Keratinocyte (primary cell): ENCODE measurements around the gene POLR2L. TPM values are rescaled to one million over a fixed set of nuclear protein-coding genes. Genes with fewer than 3 reads are reported as not detected.

Source experiments
- DNase-seq: peaks from one replicate; pipeline ENCODE4 v3.0.0-alpha.2; 2011; ENCODE audit warnings: low read depth, missing footprints, low spot score
- FAIRE-seq: peaks from 2 replicates; lab custom pipeline; 2011; peaks lifted over from hg19 to GRCh38; lab: Jason Lieb, UNC
- H2AFZ ChIP-seq: 2 replicates; pipeline ENCODE4 v1.6.0; 2012; ENCODE audit warnings: low read length, control low read depth, inconsistent platforms; ENCODE audit not compliant: control insufficient read depth
- H3K27ac ChIP-seq: 2 replicates; pipeline ENCODE4 v1.5.1; 2011; ENCODE audit warnings: low read length; ENCODE audit not compliant: control insufficient read depth, insufficient read depth
- H3K27me3 ChIP-seq: 3 replicates; pipeline ENCODE4 v1.6.0; 2011; ENCODE audit warnings: low read length; ENCODE audit not compliant: control insufficient read depth, insufficient read depth; ENCODE audit errors: extremely low read depth
- H3K36me3 ChIP-seq, 2 experiments: 2 replicates in 1 of 2; 3 replicates in 1 of 2; pipeline ENCODE4 v1.5.1; 2011; ENCODE audit warnings: low read length in 2 of 2, mild to moderate bottlenecking in 1 of 2; ENCODE audit not compliant: control insufficient read depth in 2 of 2, insufficient read depth in 2 of 2; ENCODE audit errors: extremely low read depth in 1 of 2
- H3K4me1 ChIP-seq: 3 replicates; pipeline ENCODE4 v1.5.1; 2011; ENCODE audit warnings: low read length; ENCODE audit not compliant: control insufficient read depth, insufficient read depth; ENCODE audit errors: extremely low read depth
- H3K4me2 ChIP-seq: 3 replicates; pipeline ENCODE4 v1.6.0; 2011; ENCODE audit warnings: low read depth, low read length; ENCODE audit not compliant: control insufficient read depth, insufficient read depth; ENCODE audit errors: extremely low read depth
- H3K4me3 ChIP-seq, 3 experiments: fragments of 200-600 bp in 1 of 3; sonication (generic) in 1 of 3; 2 replicates in 2 of 3; 3 replicates in 1 of 3; pipeline ENCODE4 v1.5.1; 2011 to 2016; ENCODE audit warnings: low read length in 3 of 3, mild to moderate bottlenecking in 3 of 3, control low read depth in 2 of 3, inconsistent platforms in 1 of 3, low read depth in 1 of 3, mixed read lengths in 1 of 3, mixed run types in 1 of 3, moderate library complexity in 1 of 3; ENCODE audit not compliant: control insufficient read depth in 2 of 3, insufficient read depth in 2 of 3; ENCODE audit errors: extremely low read depth in 1 of 3
- H3K79me2 ChIP-seq: 2 replicates; pipeline ENCODE4 v1.6.0; 2012; ENCODE audit warnings: low read length; ENCODE audit not compliant: control insufficient read depth, insufficient read depth
- H3K9ac ChIP-seq: 3 replicates; pipeline ENCODE4 v1.6.0; 2011; ENCODE audit warnings: low read length; ENCODE audit not compliant: control insufficient read depth, insufficient read depth; ENCODE audit errors: extremely low read depth
- H3K9me1 ChIP-seq: 3 replicates; pipeline ENCODE4 v1.6.0; 2011; ENCODE audit warnings: low read length; ENCODE audit not compliant: control insufficient read depth, insufficient read depth; ENCODE audit errors: extremely low read depth
- H3K9me3 ChIP-seq: 2 replicates; pipeline ENCODE4 v1.5.1; 2012; ENCODE audit warnings: low read depth, low read length; ENCODE audit not compliant: control insufficient read depth
- H4K20me1 ChIP-seq: 3 replicates; pipeline ENCODE4 v1.6.0; 2011; ENCODE audit warnings: low read length; ENCODE audit not compliant: control insufficient read depth, insufficient read depth; ENCODE audit errors: extremely low read depth
- EZH2 ChIP-seq: IDR thresholded peaks from one replicate; pipeline ENCODE4 v1.6.1; 2012; ENCODE audit warnings: inconsistent platforms, mild to moderate bottlenecking, low read length, moderate library complexity
- dilution Hi-C: fragments of 300-500 bp; cut with MboI; formaldehyde crosslinking; loops from one replicate; pipeline ENCODE4 v1.7.0; 2020; ENCODE audit warnings: low sequenced_read_pairs; ENCODE audit not compliant: extremely low pct_ligation_motif_present
- polyA plus RNA-seq, 5 experiments: library from polyadenylated mRNA; depleted of rRNA in 3 of 5; stranded (reverse) in 3 of 5; stranded (forward) in 1 of 5; unstranded in 1 of 5; fragments of >200 nt; gene quantifications; 1 replicate in 1 of 5; 2 replicates in 3 of 5; 3 replicates in 1 of 5; pipeline versions ENCODE4 v1.2.1 to v1.2.3, GENCODE V29; 2011 to 2012; ENCODE audit warnings: missing spikeins in 2 of 5, low read depth in 1 of 5, low replicate concordance in 1 of 5
- TF ChIP-seq, protein P1 (sequence below), 3 experiments: IDR thresholded peaks in 1 of 3; conservative IDR thresholded peaks in 1 of 3; optimal IDR thresholded peaks in 1 of 3; 2 replicates in 2 of 3; 3 replicates in 1 of 3; pipeline versions ENCODE3 to v1.5.1; 2011; ENCODE audit warnings: low read length in 3 of 3, mild to moderate bottlenecking in 3 of 3, moderate library complexity in 2 of 3, control low read depth in 1 of 3, inconsistent platforms in 1 of 3; ENCODE audit not compliant: insufficient read depth in 2 of 3; ENCODE audit errors: extremely low read depth in 1 of 3

The POLR2L gene
- polyA plus RNA-seq, 1 donor (not counting 4 experiments of a cell fraction or from before 2014, with no cell fraction given), result 145 TPM

DNA sequence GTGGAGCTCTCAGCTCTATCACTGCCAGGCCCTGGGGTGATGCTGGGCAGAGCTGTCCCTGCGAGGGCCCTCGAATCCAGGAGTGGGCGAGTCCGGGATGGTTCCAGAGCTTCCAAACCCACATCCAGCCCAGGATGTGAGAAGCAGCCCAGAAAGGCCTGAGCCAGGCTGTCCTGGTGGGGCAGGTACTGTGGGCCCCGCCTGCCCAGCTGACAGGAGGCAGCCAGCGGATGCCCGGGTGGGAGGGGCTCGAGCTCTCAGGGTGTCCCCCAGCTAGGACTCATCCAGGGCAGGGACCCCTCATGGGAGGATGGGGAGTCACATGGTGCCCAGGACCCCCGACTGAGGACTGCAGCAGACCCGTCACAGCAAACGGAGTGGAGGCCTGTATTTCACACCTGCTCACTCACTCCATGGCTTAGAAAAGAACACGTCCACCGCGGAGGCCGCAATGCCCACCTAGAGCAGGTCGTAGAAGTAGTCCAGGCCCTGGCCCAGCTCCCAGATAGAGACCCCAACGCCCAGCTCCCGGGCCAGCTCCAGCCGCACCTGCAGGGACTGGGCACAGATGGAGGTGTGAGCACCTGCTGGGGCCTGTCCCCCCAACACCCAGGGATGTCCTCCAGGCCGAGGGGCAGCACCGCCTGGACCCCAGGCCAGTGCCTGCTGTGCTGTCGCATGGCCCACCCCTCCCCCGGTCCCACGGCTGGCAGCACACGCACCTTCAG, 27.2 kb upstream of the POLR2L start:
- dilution Hi-C loops, result no loop called here

DNA sequence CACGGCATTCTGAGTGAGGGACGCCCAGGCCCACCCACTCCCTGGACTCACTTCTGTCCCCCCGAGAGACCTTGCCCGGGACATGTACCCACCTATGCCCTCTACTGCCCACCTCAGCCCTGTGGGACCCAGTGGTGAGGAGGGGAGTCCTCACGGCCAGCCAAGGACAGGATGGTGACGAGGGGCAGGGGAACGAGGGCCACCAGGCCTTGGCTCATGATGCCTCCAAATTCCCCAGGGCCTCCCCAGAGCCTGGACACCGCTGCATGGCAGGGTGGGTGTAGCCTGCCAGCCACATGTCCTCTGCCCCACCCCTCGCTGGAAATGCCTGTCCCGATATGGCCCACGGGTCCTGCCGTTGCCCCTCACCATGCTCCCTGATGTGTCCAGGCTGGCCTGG, 26.5 kb upstream of the POLR2L start:
- Histone ChIP-seq H4K20me1 (peaks cover 2% of the 10 kb centered on the region), H3K9me3 (no peaks in the 10 kb centered on the region), H3K27me3 (peaks cover 2% of the 10 kb centered on the region), H3K4me2 (no peak overlapping the region), H3K9ac (no peak overlapping the region), H3K27ac (no peak overlapping the region), H3K36me3 (peaks cover 0 to 9% of the 10 kb centered on the region in 2 experiments), H3K4me3 (no peak overlapping the region), H3K4me1 (no peaks in the 10 kb centered on the region), H3K79me2 (no peaks in the 10 kb centered on the region), H2AFZ (no peak overlapping the region), H3K9me1 (no peaks in the 10 kb centered on the region)
- DNase-seq (no peak), FAIRE-seq (no peak)
- TF ChIP-seq EZH2, result no peak
- TF ChIP-seq, protein P1, sequence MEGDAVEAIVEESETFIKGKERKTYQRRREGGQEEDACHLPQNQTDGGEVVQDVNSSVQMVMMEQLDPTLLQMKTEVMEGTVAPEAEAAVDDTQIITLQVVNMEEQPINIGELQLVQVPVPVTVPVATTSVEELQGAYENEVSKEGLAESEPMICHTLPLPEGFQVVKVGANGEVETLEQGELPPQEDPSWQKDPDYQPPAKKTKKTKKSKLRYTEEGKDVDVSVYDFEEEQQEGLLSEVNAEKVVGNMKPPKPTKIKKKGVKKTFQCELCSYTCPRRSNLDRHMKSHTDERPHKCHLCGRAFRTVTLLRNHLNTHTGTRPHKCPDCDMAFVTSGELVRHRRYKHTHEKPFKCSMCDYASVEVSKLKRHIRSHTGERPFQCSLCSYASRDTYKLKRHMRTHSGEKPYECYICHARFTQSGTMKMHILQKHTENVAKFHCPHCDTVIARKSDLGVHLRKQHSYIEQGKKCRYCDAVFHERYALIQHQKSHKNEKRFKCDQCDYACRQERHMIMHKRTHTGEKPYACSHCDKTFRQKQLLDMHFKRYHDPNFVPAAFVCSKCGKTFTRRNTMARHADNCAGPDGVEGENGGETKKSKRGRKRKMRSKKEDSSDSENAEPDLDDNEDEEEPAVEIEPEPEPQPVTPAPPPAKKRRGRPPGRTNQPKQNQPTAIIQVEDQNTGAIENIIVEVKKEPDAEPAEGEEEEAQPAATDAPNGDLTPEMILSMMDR (optimal IDR thresholded peaks at IDR 0.05 in 1 of 3, IDR thresholded peaks at IDR 0.05 in 1 of 3, conservative IDR thresholded peaks at IDR 0.05 in 1 of 3; ENCODE audit: extremely low read depth in 1 of 3, insufficient read depth in 2 of 3, low read length in 3 of 3), result no peak
- dilution Hi-C loops, result no loop called here

More for the DNA sequence above, 27.2 kb upstream of the POLR2L start:
- Histone ChIP-seq H3K4me1 (no peaks in the 10 kb centered on the region), H3K9me3 (no peaks in the 10 kb centered on the region), H3K79me2 (no peaks in the 10 kb centered on the region), H3K27ac (no peak overlapping the region), H3K4me3 (no peak overlapping the region), H3K36me3 (peaks cover 0 to 9% of the 10 kb centered on the region in 2 experiments), H2AFZ (no peak overlapping the region), H3K27me3 (peaks cover 2% of the 10 kb centered on the region), H4K20me1 (peaks cover 2% of the 10 kb centered on the region), H3K9ac (no peak overlapping the region), H3K9me1 (no peaks in the 10 kb centered on the region), H3K4me2 (no peak overlapping the region)
- FAIRE-seq (no peak), DNase-seq (no peak)
- TF ChIP-seq, protein P1 (optimal IDR thresholded peaks at IDR 0.05 in 1 of 3, IDR thresholded peaks at IDR 0.05 in 1 of 3, conservative IDR thresholded peaks at IDR 0.05 in 1 of 3; ENCODE audit: extremely low read depth in 1 of 3, insufficient read depth in 2 of 3, low read length in 3 of 3), result no peak
- TF ChIP-seq EZH2, result no peak
